Measurements from ENCODE around the gene ZNF335.
"Not testable (repeated sequence)": the region's sequence is repeated elsewhere in the genome, so short reads cannot be mapped to it uniquely, and the experiment has no call there.

The ZNF335 gene

DNA sequence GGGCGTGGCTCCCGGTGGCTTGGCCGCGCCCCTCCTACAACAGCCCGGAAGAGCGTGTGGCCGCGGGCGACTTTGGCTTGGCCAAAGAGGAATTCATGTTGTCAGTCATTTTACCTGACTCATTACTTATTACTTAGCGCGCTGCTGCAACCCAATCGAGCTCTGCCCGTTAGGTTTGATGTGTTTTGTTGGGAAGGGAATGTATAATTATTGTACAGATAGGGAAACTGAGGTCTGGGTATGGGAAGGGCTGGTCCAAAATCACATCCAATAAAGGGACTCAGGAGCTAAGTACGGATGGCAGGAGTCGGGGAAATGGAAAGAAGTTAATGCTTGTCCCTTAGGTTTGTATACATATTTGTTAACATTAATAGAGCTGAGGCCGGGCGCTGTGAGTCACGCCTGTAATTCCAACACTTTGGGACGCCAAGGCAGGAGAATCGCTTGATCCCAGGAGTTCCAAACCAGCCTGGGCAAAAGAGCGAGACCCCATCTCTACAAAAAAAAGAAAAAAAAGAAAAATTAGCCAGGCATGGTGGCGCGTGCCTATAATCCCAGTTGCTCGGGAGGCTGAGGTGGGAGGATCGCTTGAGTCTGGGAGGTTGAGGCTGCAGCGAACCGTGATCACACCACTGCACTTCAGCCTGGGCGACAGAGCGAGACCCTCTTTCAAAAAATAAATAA lies 639 bp upstream of the ZNF335 start:
- no peak for DNase-seq (ENCODE audit: low read depth)

DNA sequence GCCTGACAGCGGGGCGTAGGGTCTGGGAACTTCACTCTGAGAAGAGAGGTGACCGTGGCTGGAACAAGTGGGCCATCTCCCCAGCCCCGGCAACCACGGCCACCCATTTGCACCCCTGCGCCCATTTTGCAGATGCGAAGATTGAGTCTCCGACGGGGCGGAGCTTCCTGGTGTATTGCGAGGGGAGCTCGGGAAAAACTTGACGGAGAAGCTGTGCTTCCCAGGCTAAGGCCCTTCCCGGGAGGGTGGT lies 653 bp downstream of the ZNF335 start:
- no peak for DNase-seq (ENCODE audit: low read depth)

DNA sequence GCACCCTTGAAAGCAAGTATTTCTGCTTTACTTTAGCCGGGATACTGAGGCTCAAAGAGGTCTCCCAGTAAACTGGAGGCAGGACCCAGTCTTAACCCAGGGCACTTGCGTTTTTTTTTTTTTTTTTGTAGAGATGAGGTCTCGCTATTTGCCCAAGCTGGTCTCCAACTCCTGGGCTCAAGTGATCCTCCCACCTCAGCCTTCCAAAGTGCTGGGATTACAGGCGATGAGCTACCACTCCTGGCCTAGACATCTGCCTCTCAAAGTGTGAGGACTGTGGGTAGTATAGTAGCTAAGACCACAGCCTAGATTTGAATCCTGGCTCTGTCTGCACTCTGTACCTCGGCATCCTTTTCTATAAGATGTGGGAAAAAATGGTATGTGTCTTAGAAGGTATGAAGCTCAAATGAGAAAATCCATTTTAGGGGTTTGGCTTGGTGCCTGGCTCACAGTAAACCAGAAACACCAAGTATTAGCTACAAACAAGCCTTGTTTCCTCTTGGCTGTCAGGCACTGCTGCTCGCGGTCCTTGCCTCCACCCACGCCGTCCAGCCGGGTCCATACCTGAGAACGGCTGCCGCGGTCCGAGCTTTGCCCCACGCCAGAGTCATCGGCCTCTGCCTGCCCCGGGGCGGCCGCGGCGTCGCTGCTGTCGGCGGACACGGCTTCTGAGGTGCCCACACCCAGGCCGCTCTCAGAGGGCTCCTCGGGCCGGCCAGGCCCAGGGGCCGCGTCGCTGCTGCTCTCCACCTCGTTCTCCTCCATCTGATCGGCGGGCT lies 1.2 kb downstream of the ZNF335 start:
- DNase-seq (ENCODE audit: low read depth), result peak; percentile 27

DNA sequence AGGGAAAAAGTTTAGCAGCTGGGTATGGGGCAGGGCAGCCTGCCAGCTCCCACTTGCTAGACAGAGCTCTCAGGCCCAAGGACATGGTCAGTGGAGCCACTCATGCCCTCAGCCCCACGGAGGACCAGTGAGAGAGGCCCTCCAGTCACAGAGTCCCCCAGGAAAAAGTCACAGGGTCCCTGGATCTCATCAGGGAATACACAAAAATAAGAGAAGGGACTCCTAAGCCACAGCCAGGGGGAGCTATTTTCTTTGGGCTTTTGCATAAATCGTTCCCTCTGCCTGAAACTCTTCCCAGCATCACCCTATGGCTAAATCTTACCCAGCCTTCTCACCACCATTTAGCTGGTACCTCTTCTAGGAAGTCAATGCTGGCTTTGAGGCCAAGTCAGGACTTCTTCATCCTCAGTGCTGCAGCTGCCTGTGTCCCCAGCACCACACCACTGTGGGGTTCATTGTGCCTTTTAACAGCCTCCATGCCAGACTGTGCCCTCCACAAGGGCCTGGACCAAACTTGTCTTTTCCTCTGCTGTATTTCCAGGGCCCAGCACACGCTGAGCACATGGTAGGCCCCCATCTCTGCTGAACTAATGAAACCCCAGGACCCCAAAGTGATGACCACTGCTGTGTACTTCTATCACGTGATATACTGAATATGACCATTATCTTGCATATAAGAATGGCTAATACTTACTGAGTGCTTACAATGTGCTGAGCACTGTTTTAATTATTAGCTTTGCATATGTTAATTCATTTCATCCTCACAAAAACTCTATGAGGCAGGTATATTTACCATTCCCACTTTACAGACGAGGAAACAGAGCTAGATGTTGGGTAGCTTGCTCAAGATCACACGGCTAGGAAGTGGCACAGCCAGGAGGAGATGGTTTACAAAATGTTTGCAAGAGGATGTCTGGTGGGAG lies 2.0 kb downstream of the ZNF335 start:
- DNase-seq (ENCODE audit: low read depth), result peak; percentile 58

DNA sequence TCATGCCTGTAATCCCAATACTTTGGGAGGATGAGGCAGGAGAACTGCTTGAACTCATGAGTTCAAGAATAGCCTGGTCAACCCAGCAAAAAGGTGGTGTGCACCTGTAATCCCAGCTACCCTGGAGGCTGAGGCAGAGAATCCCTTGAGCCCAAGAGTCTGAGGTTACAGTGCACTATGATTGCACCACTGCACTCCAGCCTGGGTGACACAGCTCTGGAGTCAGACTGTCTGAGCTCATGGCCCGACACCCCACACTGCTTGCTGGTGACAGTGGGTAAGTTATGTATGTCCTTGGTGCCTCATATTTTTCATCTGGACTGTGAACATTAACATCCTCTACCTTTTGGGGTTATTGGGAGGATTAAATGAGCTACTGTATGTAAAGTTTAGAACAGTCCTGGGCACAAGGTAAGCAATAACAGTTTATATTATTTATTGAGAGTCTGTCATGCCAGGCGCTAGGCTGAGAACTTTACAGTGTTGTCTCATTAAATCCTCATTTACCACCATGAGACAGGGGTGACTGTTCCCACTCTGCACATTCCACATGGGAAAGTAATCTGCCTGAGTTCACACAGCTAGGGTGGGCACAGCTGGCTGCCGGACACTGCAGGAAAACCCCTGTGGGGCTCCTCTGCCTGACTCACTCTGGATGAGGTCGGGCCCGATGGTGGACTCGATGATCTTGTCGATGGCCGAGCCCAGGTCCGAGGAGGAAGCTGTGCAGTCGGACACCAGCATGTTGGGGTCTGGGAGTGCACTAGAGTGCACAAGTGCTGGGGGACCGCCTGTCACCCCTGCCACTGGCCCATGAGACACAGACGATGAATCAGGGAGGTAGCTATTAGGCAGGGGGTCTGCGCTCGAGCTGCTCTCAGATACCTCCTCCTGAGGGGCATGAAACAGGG lies 2.9 kb downstream of the ZNF335 start:
- DNase-seq (ENCODE audit: low read depth), result peak; percentile 66

DNA sequence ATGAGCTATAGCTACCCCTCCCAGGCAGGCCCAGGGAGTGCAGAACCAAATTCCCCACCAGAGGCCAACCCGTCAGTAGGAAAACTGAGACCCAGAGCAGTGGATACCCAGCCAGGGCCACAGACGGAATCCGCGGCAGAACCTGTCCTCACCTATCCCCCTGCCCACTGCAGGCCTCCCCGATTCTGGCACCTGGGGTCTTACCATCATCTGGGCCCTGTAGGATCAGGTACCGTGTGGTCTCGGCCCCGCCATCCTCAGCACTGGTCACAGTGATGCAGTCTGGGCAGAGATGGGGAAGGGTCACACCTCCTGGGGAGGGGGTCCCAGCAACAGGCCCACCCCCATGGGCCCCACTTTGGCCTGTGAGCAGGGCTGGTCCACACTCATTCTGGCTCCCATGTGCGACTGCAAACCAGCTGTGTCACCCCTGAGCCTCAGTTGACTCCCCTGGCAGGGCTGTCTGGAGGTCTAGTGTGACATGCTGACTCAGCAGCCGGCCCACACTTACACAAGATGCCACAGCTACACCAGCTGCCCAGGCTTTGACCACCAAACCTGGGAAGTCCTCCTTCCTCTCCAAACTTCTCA lies 3.8 kb downstream of the ZNF335 start:
- no peak for DNase-seq (ENCODE audit: low read depth)

DNA sequence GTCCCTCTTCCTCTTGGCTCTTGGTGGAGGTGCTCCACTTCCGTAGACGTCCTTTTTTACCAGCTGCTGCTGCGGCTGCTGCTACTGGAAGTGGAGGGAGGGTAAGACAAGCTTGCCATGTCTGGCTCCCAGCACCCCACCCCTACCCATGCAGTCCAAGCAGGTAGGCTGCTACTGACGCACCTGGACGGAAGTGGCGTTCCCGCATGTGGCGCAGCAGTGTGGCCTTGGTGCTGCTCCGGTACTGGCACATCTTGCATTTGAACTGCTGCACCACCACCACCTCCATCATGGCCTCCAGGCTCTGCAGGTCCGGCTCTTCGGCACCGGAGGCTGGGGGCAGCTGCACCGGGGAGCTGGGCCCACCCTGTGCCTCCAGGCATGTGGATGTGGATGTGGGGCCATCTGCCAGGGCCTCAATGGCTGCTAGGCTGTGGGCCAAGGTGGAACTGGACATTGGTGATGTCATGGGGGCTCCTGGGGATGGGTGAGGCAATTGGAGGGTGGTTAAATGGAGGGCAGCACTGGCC lies 4.4 kb downstream of the ZNF335 start:
- no peak for DNase-seq (ENCODE audit: low read depth)

DNA sequence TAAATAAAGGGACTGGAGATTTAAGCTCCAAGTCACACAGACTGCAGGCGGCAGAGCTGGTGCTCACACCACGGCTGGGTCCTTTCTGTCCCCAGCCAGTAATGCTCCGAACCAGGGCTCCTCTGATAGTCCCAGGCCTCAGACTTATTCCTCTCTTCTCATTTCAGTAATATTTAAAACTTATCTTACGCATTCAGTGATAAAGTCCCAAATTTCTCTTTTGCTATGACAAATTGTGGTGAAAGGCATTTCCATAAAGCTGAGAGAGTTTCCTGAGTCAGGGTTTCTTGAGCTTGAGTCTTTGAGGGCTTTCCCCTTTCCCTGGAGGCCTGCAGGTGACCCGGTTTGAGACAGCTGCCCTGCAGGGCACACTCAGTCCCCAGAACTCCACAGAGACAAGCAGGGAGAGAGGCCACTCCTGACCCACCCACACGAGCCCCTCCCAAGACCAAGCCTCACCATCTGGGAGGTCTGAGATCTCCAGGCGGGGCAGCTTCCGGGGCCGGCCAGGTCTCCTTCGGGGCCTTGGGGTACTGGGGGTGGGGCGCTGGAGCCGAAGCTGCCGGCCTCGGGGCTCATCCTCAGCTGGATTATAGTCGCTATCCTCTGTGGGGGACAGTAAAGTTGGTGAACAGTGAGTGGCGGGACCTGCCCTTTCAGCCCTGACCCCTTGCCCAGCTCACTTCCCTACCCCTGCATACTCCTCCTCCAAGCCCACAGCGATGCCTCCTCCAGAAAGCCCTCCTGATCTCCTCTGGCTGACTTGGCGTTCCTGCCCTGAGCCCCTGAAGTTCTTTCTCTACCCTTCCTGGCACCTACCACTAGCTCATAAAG lies 6.6 kb downstream of the ZNF335 start:
- DNase-seq (ENCODE audit: low read depth), result no peak

DNA sequence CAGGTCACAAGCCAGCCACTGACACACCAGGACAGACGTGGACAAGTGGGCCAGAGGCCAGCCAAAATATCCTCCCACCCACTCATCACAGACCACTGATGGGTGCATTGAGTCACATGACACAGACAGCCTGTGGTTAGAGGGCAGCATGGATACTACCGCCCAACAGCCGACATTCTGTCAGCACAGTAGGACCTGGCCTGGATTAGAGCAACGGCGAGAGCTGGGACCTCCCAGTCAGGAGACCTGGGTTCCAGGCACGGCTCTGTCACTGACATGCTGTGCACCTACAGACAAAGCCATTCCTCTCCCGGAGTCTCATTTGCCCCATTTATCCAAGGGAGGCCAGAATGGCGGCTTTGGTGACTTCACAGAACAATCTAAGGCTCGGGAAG lies 8.0 kb downstream of the ZNF335 start:
- DNase-seq (ENCODE audit: low read depth), result no peak

DNA sequence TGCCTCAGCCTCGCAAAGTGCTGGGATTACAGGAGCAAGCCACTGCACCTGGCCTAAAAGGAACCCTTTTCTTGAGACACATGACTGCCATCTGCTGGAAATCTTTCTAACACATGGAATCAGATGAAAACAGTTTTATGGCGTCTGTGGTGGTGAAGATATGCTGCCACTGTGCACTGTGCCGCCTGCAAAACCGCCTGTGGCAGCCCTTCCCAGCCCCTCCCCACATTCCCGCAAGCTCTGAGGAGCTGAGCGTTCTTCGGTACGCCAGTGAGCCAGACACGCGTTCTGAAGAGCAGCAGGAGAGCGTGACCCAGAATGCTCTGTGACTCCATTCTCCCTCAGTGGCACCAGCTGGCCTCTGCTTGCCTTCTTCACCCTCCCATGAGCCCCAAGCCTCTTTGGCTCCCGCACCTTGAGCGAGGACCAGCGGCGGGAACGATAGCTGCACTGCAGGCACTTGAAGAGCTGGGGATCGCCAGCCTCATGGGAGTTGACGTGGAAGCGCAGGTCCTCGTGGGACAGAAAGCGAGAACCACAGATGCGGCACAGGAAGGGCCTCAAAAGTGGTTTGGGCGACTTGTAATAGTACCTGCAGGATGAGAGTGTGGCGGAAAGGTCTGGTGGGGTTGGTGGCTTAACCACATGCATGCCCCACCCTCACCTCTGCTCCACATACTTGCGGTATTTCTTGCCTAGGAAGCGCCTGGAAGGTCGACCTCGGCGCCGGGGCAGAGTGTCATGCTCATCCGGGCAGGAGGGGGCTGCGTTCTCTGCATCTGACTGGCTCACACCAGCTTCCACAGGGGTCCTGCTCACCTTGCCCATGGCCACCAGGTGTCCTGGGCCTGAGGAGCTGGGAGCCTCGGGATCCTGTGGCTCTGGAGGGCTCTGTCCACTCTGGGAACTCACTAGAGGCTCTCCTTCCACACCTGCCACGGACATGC lies 8.7 kb downstream of the ZNF335 start:
- peak; percentile 63 for DNase-seq (ENCODE audit: low read depth)

DNA sequence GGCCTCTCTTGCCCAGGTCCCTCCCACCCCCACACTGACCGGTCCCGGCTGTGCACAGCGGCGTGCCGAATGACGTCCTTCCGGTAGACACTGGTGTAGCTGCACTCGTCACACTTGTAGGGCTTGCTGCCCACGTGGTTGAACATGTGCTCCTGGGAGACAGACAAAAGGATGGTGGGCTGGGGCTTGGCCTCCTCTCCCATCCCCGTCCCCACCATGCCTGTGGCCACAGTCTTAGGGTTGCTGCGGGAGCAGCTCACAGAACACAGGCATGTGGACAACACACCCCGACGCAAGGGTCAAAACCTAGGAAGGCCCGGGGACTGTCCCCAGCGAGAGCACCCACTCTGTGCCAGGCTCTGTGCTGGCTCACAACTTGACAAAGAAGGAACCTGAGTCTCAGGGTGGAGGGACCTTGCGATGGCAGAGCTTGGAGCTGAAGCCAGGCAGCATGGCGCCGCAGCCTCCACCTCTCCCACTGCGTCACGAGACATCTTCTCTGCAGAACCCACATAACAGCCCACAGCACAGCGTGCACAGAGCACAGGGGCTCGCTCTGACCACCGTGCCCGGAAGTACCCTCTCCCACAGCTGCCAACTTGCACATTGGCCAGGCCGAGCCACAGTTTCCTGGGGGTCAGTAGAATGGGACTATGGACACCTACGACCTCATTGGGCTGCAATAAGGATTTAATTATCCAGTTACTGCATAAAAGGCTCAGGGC lies 9.8 kb downstream of the ZNF335 start:
- DNase-seq (ENCODE audit: low read depth), result no peak

DNA sequence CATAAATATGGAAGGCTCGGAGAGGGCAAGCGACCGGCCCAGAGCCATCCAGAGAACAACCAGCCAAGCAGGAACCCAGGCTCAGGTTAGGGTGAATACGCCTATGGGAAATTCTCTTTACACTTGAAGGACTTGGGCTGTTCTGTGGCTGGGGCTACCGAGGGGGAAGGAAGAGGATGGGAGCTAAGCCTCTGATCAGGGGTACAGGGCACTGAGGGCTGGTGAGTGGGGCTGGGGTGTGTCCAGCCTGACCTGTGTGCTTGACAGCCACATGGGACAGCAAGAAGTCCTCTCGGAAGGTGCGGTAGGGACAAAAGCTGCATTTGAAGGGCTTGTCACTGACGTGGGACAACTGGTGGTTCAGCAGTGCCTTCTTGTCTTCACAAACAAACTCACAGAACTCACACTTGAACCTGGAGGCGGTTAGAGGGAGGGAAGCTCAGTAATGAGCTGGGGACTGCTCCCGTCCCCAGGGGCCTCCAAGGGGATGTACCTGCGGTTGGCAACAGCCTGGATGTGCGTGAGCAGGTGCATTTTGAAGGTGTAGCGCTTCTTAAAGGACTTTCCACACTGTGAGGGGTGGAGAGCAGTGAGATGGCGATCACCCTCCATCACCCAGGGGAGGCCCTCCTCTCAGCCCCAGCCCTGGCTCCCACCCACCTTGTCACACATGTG lies 11.9 kb downstream of the ZNF335 start:
- DNase-seq (ENCODE audit: low read depth), result no peak

DNA sequence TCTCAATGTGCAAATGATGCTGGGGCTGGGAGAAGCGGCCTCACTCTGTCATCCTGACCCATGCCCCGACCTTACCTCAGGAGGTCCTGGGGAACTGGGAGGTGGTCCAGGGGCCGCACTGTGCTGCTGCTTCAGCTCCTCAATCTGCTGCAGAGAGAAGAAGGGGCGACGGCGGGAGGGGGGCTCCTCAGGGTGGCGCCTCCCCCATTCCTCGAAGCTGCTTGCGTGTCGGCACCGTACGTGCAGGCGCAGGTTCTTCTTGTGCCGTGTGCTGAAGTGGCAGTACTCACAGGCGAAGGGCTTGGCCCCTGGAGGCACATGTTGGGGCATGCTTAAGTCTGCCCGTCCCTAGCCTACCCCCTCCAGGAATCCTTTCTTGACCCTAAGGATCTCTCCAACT lies 12.9 kb downstream of the ZNF335 start:
- DNase-seq (ENCODE audit: low read depth), result no peak

DNA sequence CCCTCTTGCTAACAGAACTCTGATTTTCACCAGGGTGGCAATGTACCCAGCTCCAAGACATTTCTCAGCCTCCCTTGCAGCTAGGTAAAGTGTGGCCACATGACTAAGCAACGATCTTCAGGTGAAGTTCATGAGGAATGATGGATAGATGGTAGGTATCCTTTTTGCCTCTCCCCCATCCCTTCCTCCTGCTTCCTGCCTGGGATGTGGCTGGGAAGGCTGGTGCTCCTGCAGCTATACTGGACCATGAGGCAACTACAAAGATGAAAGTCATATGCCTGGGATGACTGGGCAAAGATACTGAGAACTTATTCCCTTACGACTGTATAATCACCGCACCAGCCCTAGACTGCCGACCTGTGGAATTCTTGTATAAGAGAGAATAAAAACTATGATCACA lies 13.4 kb downstream of the ZNF335 start:
- DNase-seq (ENCODE audit: low read depth), result no peak

DNA sequence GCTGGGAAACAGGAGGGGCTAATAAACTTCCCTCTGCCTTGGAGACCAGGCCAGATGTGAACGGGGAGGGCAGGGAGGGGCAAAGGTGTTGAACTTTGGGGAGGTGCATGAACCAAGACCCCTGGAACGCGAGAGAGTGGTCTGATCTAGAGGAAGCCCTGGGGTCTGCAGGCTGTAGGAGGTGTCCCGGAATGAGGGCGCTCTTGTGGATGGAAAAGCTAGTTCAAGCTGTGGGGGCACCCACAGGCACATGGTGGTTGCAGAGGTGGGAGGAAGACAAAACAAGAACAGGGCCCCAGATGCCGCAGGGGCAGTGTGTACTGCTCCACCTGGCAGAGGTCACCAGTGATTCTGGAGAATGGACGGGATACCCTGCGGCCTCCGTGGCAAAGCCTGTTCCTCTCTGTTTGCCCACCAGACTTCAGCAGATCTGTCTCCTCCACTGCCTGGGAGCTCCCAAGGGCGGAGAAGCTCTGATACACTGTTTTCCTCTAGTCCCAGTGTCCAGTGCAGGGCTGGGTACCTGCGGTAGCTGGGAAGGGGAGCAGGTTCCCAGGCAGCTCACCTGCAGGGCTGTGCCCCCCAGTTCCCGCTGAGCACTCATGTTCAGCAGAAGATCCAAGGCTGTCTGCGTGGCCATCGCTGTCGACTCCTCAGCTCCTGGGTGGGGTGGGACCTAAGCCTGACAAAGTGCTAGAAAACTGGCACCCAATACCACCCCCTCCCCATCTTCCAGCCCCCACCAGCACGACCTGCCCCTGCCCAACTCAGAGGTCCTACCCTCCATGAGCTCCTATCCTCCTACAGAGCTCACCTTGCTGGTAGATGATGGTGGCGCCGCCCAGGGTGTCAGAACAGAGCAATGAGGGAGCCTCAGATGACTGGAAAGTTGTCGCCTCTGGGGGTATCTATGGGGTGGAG lies 14.7 kb downstream of the ZNF335 start:
- no peak for DNase-seq (ENCODE audit: low read depth)

DNA sequence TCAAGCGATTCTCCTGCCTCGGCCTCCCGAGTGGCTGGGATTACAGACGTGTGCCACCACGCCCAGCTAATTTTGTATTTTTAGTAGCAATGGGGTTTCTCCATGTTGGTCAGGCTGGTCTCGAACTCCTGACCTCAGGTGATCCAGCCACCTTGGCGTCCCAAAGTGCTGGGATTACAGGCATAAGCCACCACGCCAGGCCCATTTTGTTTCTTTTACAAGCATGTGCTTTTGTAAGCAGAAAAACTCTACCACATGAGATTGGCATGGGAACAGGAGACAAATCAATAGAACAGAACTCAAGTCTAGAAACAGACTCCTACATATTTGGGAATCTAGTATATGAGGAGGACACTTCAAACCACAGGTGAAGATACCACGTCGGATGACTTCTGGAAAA lies 15.7 kb downstream of the ZNF335 start:
- DNase-seq (ENCODE audit: low read depth), result not testable (repeated sequence)

DNA sequence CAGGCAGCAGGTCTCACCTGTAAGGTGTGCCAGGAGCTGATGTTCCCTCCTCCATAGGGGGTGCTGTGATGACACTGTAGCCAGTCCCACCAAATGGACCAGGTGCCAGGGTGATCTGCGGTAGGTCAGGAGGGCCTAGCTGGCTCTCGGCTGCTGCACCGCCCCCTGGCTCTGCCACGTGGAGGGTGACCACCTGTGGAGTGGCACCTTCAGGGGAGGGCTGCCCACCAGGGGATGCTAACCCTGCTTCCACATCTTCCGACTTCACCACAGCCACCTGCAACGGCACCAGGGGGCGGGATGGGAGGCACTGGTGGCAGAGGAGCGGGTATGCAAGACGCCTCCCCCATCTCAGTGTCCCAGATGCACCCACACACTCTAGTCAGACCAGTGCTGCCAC lies 18.3 kb downstream of the ZNF335 start:
- DNase-seq (ENCODE audit: low read depth), result no peak

Measured in amniotic epithelial cell (primary cell).